ENCODE results near the gene LCN2.

The LCN2 gene

DNA sequence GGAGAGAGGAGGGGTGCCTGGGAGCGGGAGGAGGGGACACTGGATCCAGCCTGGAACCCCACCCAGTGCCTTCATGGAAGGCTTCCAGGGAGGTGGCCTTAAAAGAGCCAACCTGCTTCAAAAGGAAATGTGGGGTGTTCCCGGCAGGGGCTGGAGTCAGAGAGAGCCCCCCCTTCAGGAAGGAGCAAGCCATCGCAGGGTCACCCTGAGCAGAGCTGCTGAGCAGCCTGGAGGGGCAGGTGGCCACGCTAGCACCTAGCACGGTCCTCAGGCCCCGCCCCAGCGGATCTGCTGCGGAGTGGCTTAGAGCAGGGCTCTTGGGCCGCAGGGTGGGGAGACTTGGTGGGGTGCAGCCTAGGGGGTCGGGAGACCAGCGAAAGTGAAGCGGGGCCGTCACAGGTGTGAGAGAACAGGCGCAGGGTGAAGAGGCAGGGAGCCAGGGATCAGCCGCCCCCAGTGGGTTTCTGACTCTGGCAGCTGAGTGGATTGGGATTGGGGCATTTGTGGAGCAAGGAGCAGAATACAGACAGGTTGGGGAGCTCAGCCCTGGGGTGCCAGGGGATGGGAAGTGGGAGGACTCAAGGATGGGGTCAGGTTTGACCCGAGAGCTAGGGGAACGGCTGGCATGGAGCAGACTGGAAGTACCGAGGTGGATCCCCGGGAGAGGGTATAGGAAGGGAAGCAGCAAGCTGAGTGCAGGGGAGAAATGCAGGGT is 1.5 kb downstream of the LCN2 start:
- DNase-seq (ENCODE audit: low spot score) = no peak

DNA sequence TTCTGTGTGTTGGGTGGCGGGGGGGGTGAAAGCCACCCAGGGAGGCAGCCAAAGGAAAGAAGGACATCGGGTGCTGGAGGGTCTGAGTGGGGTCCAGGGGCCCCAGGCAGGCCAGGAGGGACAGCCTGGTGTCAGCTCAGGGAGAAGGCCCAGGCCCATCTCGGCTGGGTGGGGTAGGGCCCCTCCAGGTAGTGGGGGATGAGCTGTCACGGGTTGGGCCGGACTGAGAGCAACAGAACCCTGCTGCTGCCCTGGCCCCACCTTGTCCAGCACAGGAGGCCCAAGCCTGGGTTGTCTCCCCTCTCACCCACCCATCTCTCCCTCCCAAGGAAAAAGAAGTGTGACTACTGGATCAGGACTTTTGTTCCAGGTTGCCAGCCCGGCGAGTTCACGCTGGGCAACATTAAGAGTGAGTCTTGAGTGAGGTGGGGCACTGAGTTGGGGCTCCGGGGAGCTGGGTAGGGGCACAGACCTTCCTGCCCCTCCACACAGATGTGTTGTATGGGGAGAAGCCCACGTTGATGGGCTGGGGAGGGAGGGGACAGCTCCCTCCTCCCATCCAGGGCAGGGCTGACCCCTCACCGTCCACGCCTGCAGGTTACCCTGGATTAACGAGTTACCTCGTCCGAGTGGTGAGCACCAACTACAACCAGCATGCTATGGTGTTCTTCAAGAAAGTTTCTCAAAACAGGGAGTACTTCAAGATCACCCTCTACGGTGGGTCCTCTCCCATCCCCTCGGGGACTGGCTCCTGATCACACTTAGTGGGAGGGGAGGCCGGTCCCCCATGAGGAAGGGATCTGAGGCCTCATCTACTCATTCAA is 2.3 kb downstream of the LCN2 start:
- DNase-seq (ENCODE audit: low spot score) = no peak

DNA sequence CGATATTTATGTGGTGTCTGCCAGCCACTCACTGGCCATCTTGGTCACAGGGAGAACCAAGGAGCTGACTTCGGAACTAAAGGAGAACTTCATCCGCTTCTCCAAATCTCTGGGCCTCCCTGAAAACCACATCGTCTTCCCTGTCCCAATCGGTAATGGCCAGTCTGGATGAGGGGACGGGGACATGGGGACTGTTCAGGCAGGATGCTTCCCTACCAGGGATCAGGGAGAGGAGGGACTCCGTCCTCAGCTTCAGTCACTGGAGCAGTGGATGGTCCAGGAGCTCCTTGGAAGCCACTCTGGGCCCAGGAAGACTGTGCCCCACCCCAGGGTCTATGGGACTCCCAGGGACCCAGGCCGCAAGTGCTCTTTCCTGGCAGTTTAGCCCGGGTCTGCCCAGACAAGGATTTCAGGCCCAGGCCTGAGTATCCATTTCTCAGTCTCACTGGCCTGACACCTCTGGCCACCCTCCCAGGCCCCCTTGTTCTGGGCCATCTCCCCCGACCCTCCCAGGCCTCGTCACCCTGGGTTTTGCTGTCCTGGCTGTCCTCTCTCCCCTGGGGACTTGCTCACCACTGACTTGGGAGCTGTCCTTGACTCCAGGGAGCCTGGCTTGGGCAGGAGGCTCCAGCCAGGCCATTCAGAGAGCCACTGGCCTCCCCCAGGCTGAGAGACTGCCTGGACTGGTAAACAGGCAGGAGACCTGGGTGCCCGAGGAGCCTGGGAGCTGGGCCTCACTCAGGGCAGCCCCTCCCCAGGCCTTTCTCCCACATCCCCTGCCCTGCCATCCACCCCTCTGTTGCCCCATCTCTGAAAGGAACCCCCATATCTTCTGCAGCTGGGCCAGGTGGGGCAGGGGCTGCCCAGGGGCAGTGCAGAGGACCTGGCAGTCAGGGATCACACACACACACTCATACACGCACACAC is 3.1 kb downstream of the LCN2 start:
- no peak for DNase-seq (ENCODE audit: low spot score)

DNA sequence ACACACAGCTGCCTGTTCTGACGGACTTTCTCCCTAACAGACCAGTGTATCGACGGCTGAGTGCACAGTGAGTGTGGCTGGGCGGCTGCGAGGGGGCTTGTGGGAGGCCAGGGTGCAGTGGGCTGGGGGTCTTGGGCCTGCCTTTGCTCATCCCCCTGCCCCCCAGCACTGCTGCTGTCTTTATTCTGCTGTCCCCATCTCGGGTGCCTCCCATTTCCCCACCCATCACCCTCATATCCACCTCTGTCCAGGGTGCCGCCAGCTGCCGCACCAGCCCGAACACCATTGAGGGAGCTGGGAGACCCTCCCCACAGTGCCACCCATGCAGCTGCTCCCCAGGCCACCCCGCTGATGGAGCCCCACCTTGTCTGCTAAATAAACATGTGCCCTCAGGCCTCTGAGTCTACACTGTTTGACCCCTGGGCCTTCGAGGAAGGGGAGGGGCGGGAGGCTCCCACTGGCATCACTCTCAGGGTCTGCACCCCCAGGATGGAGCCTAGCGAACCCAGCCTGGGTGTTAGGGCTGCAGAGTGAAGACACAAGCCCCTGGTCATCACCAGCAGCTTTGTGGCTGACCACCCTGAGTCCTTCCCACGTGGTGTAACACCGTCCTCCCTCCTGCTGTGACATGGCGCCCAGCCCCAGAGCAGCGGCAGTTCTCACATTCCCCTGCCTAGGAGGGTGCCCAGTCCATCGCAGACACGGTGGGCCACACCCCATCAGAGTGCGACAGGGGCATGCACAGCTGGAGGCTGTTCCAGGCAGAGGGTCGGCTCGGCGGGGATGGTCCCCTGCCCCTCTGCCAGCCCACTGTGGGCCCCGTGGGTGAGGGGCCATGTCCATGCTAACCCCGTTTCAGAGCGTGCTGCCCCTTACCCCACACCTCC is 4.0 kb downstream of the LCN2 start:
- no peak for DNase-seq (ENCODE audit: low spot score)

DNA sequence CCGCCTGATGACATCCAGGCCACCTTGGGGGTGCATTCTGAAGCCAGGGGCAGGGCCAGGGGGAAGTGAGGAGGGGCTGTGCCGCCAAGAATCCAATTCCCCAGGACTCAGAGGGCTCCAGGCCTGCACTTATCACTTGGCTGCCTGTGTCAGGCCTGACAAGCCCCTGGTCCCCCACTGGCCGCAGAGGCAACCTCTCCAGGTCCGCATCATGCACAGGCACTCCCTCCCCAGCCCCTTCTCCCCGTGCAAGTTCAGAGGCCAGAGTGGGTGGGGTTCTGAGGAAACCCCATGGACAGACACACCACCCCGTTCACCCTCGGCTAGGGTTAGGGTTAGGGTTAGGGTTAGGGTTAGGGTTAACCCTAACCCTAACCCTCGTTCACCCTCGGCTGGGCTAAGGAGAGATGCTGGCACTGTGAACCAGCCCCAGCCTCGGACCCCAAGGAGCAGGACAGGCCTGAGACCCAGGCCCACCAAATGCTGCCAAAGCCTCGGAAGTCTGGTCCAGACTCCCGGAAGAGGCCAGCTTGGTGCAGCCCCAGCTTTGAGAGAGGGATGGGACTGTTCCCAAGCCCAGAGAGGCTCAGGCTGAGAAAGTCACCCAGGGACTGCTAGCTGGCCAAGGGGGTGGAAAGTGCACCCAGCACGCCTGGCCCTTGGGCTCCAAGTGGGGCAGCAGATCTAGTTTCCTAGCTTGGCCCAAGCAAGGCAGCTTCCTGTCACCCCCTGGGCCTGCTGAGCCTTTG is 4.9 kb downstream of the LCN2 start:
- no peak for DNase-seq (ENCODE audit: low spot score)

DNA sequence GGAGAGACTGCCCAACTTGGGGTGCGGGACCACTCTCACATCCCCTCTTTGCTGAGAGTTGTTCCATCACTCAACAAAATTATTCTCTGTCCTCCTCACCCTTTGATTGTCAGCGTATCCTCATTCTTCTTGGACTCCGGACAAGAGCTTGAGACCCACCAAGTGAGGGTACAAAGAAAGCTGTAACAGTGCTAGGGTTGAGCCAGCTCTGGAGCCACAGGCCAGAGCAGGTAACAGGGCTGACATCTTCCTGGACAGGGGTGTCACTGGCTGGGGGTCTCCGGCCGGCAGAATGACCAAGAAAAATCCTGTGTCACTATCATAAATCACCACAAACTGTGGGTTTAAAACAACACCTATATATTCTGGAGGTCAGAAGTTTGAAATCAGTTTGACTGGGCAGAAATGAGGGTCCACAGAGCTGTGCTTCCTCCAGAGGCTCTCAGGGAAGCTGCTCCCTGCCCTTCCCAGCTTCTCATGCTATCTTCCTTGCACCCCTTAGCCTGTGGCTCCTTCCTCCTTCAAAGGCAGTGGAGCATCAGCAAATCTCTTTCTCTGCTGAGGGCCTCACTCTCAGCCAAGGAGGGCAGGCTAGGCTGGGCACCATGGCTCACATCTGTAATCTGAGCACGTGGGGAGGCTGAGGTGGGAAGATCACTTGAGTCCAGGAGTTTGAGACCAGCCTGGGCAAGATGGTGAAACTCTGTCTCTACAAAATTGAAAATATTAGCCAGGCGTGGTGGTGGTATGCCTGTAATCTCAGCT is 6.7 kb downstream of the LCN2 start:
- no peak for DNase-seq (ENCODE audit: low spot score)

DNA sequence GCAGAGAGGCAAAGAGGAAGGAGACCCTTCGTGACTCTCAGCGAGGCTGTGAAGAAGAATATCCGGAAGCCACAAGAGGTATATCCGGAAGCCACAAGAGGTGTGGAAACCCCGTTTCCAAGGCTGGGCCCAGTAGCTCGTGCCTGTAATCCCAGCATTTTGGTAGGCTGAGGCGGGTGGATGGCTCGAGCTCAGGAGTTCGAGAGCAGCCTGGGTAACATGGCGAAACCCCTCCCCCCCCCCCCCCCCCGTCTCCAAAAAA is 10.2 kb downstream of the LCN2 start:
- no peak for DNase-seq (ENCODE audit: low spot score)

DNA sequence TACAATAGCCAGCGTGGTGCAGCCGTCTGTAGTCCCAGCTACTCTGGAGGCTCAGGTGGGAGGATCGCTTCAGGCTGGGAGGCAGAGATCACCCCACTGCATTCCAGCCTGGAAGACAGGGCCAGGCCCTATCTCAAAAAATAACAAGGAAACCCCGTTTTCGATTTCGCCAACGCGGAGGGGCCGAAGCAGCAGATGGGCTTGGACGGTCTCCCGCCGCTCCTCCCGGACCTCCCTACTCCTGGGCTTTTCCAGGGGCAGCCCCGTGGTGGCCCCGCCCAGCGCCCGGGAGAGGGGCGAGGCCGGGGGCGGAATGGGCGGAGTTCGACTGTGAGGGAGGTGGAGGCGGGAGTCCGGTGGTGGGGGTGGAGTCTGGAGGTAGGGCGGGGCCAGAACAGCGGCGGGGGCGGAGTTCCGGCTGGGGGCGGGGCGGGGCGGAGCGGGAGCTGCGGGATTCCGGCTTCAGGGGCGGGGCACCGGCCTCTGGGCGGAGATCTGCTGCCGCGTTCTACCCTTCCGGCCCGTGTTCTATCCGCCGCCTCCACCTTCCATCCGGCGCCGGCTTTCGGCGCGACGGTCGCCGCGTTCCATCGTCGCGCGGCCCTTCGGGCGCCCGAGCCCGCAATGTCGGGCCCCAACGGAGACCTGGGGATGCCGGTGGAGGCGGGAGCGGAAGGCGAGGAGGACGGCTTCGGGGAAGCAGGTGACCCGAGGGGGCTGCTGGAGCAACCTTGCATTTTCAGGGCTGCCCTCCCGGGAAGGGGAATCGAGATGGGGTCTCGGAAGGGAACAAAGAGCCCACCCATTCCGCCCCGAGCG is 10.7 kb downstream of the LCN2 start, which contains the start of gene BBLN:
TSS of gene BBLN (plus strand) at position 482 of the 819 bp plus-strand sequence. CDS start at position 625, 143 bp downstream.
- peak; percentile 96 for DNase-seq (ENCODE audit: low spot score)

DNA sequence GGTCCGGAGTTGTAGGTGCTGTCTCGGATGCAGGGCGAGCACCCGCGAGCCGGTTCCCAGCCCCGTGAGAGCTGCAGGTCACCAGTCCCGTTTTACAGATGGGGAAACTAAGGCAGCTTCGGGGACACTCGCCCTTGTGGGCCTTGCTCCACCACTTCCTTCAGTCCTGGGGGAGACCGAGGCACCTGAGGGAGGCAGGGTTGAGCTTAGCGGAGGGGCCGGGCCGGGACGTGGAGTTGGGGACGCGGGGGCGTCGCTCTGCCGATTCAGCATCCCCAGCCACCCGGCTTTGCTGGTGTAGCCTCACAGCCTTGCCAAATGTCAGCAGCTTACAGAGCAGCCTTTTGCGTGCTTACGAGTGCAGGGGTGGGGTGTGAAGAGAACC is 11.3 kb downstream of the LCN2 start:
- peak; percentile 80 for DNase-seq (ENCODE audit: low spot score)

DNA sequence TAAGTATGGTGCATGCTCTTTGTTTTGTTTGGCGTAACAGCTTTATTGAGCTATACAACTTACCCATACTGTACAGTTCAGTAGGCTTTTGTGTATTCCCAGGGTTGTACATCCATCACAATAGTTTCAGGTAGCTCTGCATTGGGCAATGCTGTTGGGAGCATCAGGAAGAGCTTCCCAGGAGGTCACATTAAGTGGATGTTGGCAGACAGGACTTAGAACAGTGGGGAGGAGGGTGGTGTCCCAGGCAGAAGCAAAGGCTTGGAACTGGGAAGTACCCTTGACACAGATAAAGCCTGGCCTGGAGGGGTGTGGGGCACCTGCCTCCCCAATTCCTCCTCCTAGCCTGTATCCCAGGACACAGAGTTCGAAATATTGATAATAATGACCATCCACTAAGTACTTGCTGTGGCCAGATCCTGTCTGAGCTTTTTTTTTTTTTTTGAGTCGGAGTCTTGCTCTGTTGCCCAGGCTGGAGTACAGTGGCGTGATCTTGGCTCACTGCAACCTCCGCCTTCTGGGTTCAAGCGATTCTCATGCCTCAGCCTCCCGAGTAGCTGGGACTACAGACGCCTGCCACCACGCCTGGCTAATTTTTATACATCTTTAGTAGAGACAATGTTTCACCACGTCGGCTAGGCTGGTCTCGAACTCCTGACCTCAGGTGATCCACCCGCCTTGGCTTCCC is 12.1 kb downstream of the LCN2 start:
- peak; percentile 38 for DNase-seq (ENCODE audit: low spot score)

DNA sequence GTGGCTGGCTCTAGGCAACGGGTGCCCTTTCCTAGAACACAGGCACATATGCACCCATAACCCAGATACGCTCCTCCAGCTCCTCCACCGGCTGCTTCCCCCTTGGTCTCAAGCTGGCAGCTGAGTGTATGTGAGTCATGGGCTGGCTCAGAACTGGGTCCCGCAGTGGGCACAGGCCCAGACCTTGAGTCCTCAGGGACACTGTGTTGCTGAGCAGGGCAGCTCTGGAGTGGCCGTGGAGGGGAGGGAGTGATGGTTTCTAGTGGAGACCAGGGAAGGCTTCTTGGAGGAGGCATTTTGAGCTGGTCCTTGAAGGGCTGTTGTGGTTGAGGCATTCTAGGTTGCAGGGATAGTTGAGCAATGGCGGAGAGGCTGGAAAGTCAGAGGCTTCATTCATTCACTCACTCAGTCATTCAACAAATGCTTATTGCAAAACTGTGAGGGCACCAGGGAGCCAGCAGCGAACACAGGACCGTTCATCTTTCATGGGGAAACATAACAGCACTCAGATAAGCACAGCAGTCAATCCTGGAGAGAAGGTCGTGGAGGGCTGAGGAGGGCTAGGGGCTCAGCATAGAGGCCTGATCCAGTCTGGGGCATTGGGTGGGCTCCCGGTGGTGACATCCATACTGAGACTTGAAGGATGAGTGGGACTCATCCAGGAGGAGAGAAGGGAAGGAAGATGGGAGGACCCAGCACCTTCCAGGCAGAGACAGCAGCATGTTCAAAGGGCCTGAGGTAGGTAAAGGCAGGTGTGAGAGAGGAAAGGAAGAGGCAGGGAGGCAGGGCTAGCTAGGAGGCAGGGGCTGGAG is 13.2 kb downstream of the LCN2 start:
- DNase-seq (ENCODE audit: low spot score) = peak; percentile 71

DNA sequence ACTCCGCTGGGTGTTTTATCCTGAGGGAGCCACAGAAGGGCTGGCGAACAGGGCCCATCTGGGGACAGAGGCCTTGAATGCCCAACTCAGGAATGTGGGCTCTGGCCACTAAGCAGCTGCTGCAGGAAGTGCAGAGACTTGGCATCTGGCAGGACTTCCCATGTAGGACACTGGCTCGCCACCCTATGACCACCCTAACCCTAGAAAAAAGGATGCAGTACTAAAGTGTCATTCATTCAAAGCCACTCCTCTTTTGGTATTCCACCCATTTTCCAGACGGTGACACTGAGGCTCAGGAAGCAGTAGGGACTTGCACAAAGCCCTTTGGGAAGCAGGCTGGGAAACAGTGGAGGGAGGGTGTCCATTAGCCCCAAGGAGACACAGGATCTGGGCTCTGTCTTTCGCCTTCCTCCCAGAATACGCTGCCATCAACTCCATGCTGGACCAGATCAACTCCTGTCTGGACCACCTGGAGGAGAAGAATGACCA is 13.8 kb downstream of the LCN2 start:
- no peak for DNase-seq (ENCODE audit: low spot score)

DNA sequence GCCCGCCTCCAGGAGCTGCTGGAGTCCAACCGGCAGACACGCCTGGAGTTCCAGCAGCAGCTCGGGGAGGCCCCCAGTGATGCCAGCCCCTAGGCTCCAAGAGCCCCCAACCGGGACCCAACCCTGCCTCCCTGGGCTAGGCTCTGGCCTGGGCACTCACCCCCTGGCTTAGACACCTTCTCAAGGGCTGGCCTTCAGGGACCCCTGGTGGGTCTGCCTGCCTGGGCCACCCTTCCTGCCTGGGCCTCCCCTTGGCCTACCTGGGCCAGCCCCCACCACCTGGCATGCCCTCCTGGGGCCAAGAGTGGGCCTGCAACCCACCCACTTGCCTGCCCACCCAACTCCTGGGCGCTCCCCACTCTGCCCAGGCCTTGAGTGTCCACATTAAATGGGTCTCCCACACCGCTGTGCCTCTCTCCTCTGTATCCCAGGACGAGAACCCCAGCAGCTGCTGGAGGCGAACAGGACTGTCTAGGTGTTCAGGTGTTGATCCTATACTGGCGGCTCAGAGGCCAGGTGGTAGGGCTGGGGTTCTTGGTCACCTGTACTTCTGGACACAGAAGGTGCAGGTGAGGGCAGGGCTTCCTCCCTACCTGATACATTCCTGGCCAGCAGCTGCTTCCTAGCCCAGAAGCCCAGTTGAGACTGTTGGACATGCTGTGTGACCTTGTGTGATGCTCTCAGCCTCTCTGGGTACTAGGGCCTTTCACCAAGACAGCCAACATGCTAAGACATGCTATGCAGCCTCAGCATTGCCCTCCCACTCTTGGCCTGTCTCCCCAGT is 14.5 kb downstream of the LCN2 start:
- DNase-seq (ENCODE audit: low spot score) = no peak

DNA sequence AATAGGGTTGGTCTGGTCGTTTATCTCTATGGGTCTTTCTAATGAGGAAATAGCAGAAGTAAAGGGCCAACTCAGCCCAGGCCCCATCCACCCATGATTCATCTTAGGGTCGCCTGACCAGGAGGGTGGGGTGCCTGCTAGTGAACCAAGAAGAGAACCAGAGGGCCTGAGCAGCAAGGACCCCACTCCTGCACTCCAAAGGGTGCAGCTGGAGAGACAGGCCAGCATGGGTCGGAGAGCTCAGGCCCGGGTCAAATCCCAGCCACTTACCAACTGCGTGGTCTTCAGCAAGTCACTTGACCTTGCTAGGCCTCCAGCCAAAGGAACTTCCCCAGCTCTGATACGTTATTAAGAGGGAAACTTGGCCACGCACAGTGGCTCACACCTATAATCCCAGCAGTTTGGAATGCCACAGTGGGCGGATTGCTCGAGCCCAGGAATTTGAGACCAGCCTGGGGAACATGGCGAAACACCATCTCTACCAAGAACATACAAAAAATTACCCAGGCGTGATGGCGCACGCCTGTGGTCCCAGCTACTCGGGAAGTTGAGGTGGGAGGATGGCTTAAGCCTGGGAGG is 15.1 kb downstream of the LCN2 start:
- no peak for DNase-seq (ENCODE audit: low spot score)

DNA sequence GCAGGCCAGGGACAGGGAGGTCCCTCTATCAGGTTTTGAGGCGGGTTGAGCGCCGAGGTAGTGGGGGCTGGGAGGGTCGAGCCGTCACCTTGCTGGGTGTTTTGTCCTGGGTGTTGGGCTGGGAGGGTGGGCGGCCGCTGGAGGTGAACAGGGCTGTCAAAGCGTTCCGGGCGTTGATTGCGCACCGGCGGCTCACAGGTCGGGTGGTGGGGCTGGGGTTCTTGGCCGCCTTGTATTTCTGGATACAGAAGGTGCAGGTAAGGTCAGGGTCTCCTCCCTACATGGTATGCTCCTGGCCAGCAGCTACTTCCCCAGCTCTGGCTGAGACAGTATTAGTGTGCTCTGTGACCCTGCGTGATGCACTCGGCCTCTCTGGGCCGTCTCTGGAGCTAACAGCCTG is 16.9 kb downstream of the LCN2 start:
- DNase-seq (ENCODE audit: low spot score) = no peak

DNA sequence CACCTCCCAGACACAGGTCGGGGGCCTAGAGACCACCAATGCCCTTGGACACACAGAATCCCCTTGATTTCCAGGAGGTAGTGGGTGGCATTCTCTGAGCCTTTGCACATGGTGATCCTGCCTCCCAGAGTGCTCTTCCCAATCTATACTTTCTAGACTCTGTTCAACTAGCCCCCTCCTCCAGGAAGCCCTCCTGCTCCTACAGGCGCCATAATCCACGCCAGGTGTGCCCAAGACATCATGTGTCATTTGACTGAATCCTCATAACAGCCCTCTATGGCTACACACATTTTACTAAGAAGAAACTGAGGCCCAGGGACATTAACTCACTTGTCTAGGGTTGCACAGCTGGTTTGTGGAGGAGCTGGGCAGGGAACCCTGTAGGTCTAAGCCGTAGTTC is 18.0 kb downstream of the LCN2 start:
- DNase-seq (ENCODE audit: low spot score) = no peak

All from RKO (cell line).